GM18867 (cell line): Measurements from ENCODE around the gene CTXN1.
"Not testable (repeated sequence)": the region's sequence is repeated elsewhere in the genome, so short reads cannot be mapped to it uniquely, and the experiment has no call there.

ENCODE experiments used
- ATAC-seq: cut with Tn5 transposase; IDR thresholded peaks from one replicate; pipeline ENCODE4 v1.9.1; 2021; ENCODE audit warnings: mild to moderate bottlenecking, moderate library complexity; ENCODE audit not compliant: unreplicated experiment

The CTXN1 gene

GRCh38 chr19:7926021-7926726, at the start of gene CTXN1:
TSS of gene CTXN1 (minus strand) at chr19:7926135. CDS start at chr19:7925538, 597 bp downstream.
- peak; percentile 29 for ATAC-seq

- ATAC-seq = no peak
Observed at GRCh38 chr19:7975037-7975436, 49.1 kb upstream of the CTXN1 start.

- no peak for ATAC-seq
Observed at GRCh38 chr19:7973883-7974282, 47.9 kb upstream of the CTXN1 start.

GRCh38 chr19:7971553-7972520, 45.9 kb upstream of the CTXN1 start:
- no peak for ATAC-seq

- no peak for ATAC-seq
Observed at GRCh38 chr19:7970716-7971448, 44.9 kb upstream of the CTXN1 start.

- ATAC-seq = no peak
Observed at GRCh38 chr19:7969555-7969939, 43.6 kb upstream of the CTXN1 start.

GRCh38 chr19:7968796-7969554, 43.0 kb upstream of the CTXN1 start:
- no peak for ATAC-seq

- ATAC-seq = no peak
Observed at GRCh38 chr19:7968008-7968795, 42.3 kb upstream of the CTXN1 start.

- ATAC-seq = no peak
Observed at GRCh38 chr19:7965921-7966665, 40.2 kb upstream of the CTXN1 start.

- no peak for ATAC-seq
Observed at GRCh38 chr19:7965259-7965841, 39.4 kb upstream of the CTXN1 start.

- no peak for ATAC-seq
Observed at GRCh38 chr19:7963566-7963965, 37.6 kb upstream of the CTXN1 start.

- no peak for ATAC-seq
Observed at GRCh38 chr19:7962644-7963268, 36.8 kb upstream of the CTXN1 start.

GRCh38 chr19:7961920-7962626, 36.1 kb upstream of the CTXN1 start:
- no peak for ATAC-seq

- not testable (repeated sequence) for ATAC-seq
Observed at GRCh38 chr19:7961082-7961481, 35.1 kb upstream of the CTXN1 start.

- ATAC-seq = no peak
Observed at GRCh38 chr19:7959211-7959610, 33.3 kb upstream of the CTXN1 start.

GRCh38 chr19:7955696-7956095, 29.8 kb upstream of the CTXN1 start:
- no peak for ATAC-seq

- ATAC-seq = no peak
Observed at GRCh38 chr19:7953576-7953975, 27.6 kb upstream of the CTXN1 start.

- ATAC-seq = no peak
Observed at GRCh38 chr19:7953060-7953459, 27.1 kb upstream of the CTXN1 start.
